MM.1S (cell line): Measurements from ENCODE around the gene ASCL1.

Source experiments
- DNase-seq: peaks from one replicate; pipeline ENCODE4 v3.0.0-alpha.2; 2015
- H2AFZ ChIP-seq: fragments of 300-600 bp; sonication (generic); 2 replicates; pipeline ENCODE4 v1.6.0; 2016; ENCODE audit warnings: antibody characterized with exemption, low read length
- H3F3A ChIP-seq: fragments of 300-600 bp; sonication (generic); 2 replicates; pipeline ENCODE4 v1.6.1; 2016; ENCODE audit warnings: mild to moderate bottlenecking, antibody characterized with exemption, low read length, moderate library complexity, mixed read lengths; ENCODE audit not compliant: insufficient read depth
- H3K27ac ChIP-seq: fragments of 300-600 bp; sonication (generic); 2 replicates; pipeline ENCODE4 v1.5.1; 2016; ENCODE audit warnings: mild to moderate bottlenecking, low read length
- H3K27me3 ChIP-seq: fragments of 300-600 bp; sonication (generic); replicated peaks from 2 replicates; pipeline ENCODE4 v1.6.0; 2016; ENCODE audit warnings: low read length; ENCODE audit not compliant: insufficient read depth
- H3K36me3 ChIP-seq: fragments of 300-600 bp; sonication (generic); replicated peaks from 2 replicates; pipeline ENCODE4 v1.6.1; 2016; ENCODE audit warnings: mild to moderate bottlenecking, low read length, mixed read lengths; ENCODE audit not compliant: insufficient read depth
- H3K4me1 ChIP-seq: fragments of 300-600 bp; sonication (generic); 2 replicates; pipeline ENCODE4 v1.6.1; 2016; ENCODE audit warnings: low read length, mixed read lengths
- H3K4me2 ChIP-seq: fragments of 300-600 bp; sonication (generic); 2 replicates; pipeline ENCODE4 v1.6.0; 2016; ENCODE audit warnings: low read depth, low read length
- H3K4me3 ChIP-seq: fragments of 300-600 bp; sonication (generic); 2 replicates; pipeline ENCODE4 v1.5.1; 2016; ENCODE audit warnings: low read length, mixed read lengths
- H3K79me2 ChIP-seq: fragments of 300-600 bp; sonication (generic); 2 replicates; pipeline ENCODE4 v1.6.1; 2016; ENCODE audit warnings: mixed run types, low read length, mixed read lengths
- H3K9ac ChIP-seq: fragments of 300-600 bp; sonication (generic); 2 replicates; pipeline ENCODE4 v1.6.1; 2016; ENCODE audit warnings: low read length, mixed read lengths
- H3K9me2 ChIP-seq: fragments of 300-600 bp; sonication (generic); replicated peaks from 2 replicates; pipeline ENCODE4 v1.6.1; 2016; ENCODE audit warnings: mild to moderate bottlenecking, low read length, mixed read lengths; ENCODE audit not compliant: insufficient read depth
- H3K9me3 ChIP-seq: fragments of 300-600 bp; sonication (generic); replicated peaks from 2 replicates; pipeline ENCODE4 v1.6.1; 2016; ENCODE audit warnings: mild to moderate bottlenecking, low read length, mixed read lengths; ENCODE audit not compliant: insufficient read depth
- H4K20me1 ChIP-seq: fragments of 300-600 bp; sonication (generic); 2 replicates; pipeline ENCODE4 v1.6.1; 2016; ENCODE audit warnings: mild to moderate bottlenecking, low read length, moderate library complexity, mixed read lengths; ENCODE audit not compliant: insufficient read depth
- CTCF ChIP-seq: fragments of 300-600 bp; sonication (generic); IDR thresholded peaks from 2 replicates; pipeline ENCODE4 v1.5.1; 2016; ENCODE audit warnings: antibody characterized with exemption, low read length, mixed read lengths
- EZH2 ChIP-seq: fragments of 300-600 bp; sonication (generic); optimal IDR thresholded peaks from 2 replicates; pipeline ENCODE3; 2017; ENCODE audit warnings: low read depth, mild to moderate bottlenecking, antibody characterized with exemption, low read length, mixed read lengths
- EZH2phosphoT487 ChIP-seq: fragments of 300-600 bp; sonication (generic); IDR thresholded peaks from 2 replicates; pipeline ENCODE4 v1.6.1; 2018; ENCODE audit warnings: antibody characterized with exemption, low read length

ASCL1 gene

GRCh38 chr12:102965281-102966155 is 8.0 kb downstream of the ASCL1 start:
- Histone ChIP-seq H3K4me3 (no peak overlapping the region), H3K9me2 (no peaks in the 10 kb centered on the region), H3F3A (no peaks in the 10 kb centered on the region), H3K79me2 (no peaks in the 10 kb centered on the region), H3K9me3 (no peaks in the 10 kb centered on the region), H3K9ac (no peak overlapping the region), H3K27ac (no peak overlapping the region), H3K36me3 (no peaks in the 10 kb centered on the region), H3K27me3 (no peaks in the 10 kb centered on the region), H3K4me2 (peak overlapping the region; percentile 18; the same call in 1 of the 2 replicates), H4K20me1 (no peaks in the 10 kb centered on the region), H2AFZ (no peak overlapping the region), H3K4me1 (no peaks in the 10 kb centered on the region)
- DNase-seq: no peak
- TF ChIP-seq CTCF (no peak), EZH2 (no peak), EZH2phosphoT487 (no peak)

GRCh38 chr12:102966200-102966863 is 8.9 kb downstream of the ASCL1 start:
- no peaks in the 10 kb centered on the region for H4K20me1 ChIP-seq
- no peaks in the 10 kb centered on the region for H3F3A ChIP-seq
- no peak overlapping the region for H3K9ac ChIP-seq
- H3K27ac ChIP-seq: no peak overlapping the region
- H2AFZ ChIP-seq: no peak overlapping the region
- H3K79me2 ChIP-seq: no peaks in the 10 kb centered on the region
- no peak for TF ChIP-seq EZH2phosphoT487
- no peak for TF ChIP-seq EZH2
- TF ChIP-seq CTCF: no peak
- no peaks in the 10 kb centered on the region for H3K36me3 ChIP-seq
- H3K4me1 ChIP-seq: no peaks in the 10 kb centered on the region
- H3K9me2 ChIP-seq: no peaks in the 10 kb centered on the region
- no peak for DNase-seq
- no peaks in the 10 kb centered on the region for H3K9me3 ChIP-seq
- no peaks in the 10 kb centered on the region for H3K27me3 ChIP-seq
- no peak overlapping the region for H3K4me3 ChIP-seq
- no peak overlapping the region for H3K4me2 ChIP-seq

- no peaks in the 10 kb centered on the region for H3K4me1 ChIP-seq
- no peaks in the 10 kb centered on the region for H3K36me3 ChIP-seq
- H4K20me1 ChIP-seq: no peaks in the 10 kb centered on the region
- no peak overlapping the region for H3K4me3 ChIP-seq
- H3K79me2 ChIP-seq: no peaks in the 10 kb centered on the region
- no peaks in the 10 kb centered on the region for H3K27me3 ChIP-seq
- H2AFZ ChIP-seq: no peak overlapping the region
- TF ChIP-seq EZH2phosphoT487 (no peak), EZH2 (no peak), CTCF (no peak)
- no peaks in the 10 kb centered on the region for H3K9me2 ChIP-seq
- no peaks in the 10 kb centered on the region for H3F3A ChIP-seq
- no peaks in the 10 kb centered on the region for H3K9me3 ChIP-seq
- H3K9ac ChIP-seq: no peak overlapping the region
- no peak overlapping the region for H3K27ac ChIP-seq
- H3K4me2 ChIP-seq: no peak overlapping the region
- no peak for DNase-seq
Observed at GRCh38 chr12:102970780-102971179, 13.3 kb downstream of the ASCL1 start.
